Stimulated activated CD4-positive, alpha-beta T cell treated with anti-CD3 and anti-CD28 coated beads, TNF-alpha, amount 100 ng/mL, for 4 hours (primary cell): ENCODE data around the gene SFXN1.

Experiments
- DNase-seq, 3 experiments: peaks; one replicate each; pipeline ENCODE4 v3.0.0-alpha.2; 2020; ENCODE audit warnings: low read depth in 3 of 3

Gene SFXN1

DNA sequence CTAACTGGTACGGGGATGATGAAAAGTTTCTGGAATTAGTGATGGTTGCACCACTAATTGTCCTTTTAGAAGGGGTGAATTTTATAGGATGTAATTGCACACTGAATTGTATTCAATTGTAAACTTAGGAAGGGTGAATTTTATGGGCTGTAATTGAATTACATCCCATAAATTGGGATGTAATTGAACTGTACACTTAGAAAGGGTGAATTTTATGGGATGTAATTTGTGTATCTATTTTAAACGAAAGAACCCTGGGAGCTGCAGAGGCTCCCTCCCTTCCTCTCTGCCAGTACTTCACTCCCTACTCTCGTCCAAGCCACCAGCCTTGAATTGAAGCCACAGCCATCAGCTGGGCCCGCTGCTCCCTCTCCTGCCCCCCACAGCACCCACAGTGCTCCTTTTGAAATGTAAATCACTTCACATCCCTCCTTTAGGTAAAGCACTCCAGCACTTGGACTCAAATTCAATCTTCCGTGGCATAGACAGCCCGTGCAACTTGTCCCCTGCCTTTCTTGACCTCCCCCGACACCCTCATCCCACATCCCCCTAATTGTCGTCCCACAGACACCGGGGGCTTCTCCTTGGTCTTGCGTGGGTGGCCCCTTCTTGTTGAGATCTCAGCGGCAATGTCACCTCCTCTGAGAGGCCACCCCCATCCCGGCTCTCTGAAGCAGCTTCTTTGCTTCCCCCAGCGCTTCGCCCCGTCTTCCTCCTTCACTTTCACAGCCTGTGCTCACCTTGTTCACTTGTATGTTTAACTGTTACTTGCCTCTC, 95.3 kb downstream of the SFXN1 start:
- no peak for DNase-seq

DNA sequence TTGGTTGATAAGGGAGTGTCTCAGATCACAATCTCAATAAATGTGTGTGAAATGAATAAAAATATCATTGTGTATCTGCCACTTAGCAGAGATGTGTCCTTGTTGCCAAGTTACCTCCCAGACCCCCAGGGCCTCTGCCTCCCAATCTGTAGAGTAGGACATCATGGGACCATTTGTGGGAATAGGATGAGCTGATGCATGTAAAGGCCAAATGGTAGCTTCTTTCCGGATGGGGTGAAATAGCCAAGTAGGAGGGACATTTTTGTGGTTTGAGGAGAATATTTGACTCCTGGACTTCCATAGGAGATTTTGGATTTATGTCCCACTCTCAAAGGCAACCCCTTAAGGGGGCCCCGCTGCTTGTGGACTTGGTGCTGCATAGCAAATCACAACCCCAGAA, 96.9 kb downstream of the SFXN1 start:
- DNase-seq, result no peak

DNA sequence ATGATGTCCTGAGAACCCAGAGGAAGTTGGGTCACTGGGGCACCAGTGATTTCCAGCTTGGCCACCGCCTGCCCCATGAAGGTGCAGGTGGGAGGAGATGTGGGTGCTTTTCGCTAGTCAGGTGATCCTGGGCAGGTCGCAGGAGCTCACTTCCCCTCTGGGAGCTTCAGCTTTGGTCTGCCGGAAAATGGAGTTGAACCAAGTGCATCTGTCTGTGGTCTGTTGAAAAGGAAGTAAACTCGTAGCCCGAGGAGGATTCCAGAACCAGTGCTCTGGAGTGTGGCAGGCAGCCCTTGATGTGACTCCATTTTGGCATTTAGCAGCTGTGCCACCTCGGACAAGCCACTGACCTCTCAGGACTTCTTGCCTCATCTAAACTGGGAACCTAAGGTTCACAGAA, 97.7 kb downstream of the SFXN1 start:
- DNase-seq, result no peak

DNA sequence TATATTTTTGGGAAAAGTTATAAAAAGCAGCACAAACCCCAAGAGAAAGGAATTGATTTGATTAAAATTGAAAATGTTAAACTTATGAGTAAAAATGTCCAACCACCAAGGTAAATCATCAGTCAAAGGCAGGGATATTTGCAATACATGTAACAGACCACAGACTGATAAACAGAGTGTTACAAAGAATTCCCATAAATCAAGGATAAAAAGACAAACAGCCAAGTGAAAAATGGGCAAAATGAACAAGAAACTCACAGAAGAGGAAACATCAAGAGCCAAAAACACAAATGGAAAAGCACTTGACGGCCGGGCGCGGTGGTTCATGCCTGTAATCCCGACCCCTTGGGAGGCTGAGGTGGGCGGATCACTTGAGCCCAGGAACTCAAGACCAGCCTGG, 98.2 kb downstream of the SFXN1 start:
- no peak for DNase-seq
